ENCODE results near the gene SEMA5A.

Gene SEMA5A

GRCh38 chr5:9314558-9314957 is 231.3 kb downstream of the SEMA5A start:
- no peak for DNase-seq

- no peak for DNase-seq
Observed at GRCh38 chr5:9313751-9314150, 232.1 kb downstream of the SEMA5A start.

GRCh38 chr5:9307150-9307549 is 238.7 kb downstream of the SEMA5A start:
- no peak for DNase-seq

GRCh38 chr5:9302218-9302617 is 243.7 kb downstream of the SEMA5A start:
- no peak for DNase-seq

- no peak for DNase-seq
Observed at GRCh38 chr5:9301200-9301599, 244.7 kb downstream of the SEMA5A start.

GRCh38 chr5:9297134-9297533 is 248.7 kb downstream of the SEMA5A start:
- no peak for DNase-seq

GRCh38 chr5:9295466-9295801 is 250.4 kb downstream of the SEMA5A start:
- DNase-seq: no peak

GRCh38 chr5:9294793-9295465 is 250.9 kb downstream of the SEMA5A start:
- no peak for DNase-seq

GRCh38 chr5:9288234-9288633 is 257.6 kb downstream of the SEMA5A start:
- no peak for DNase-seq

GRCh38 chr5:9284781-9285307 is 261.0 kb downstream of the SEMA5A start:
- no peak for DNase-seq

- DNase-seq: no peak
Observed at GRCh38 chr5:9284272-9284671, 261.6 kb downstream of the SEMA5A start.

- no peak for DNase-seq
Observed at GRCh38 chr5:9283473-9283872, 262.4 kb downstream of the SEMA5A start.

GRCh38 chr5:9283021-9283420 is 262.9 kb downstream of the SEMA5A start:
- no peak for DNase-seq

GRCh38 chr5:9282211-9282610 is 263.7 kb downstream of the SEMA5A start:
- DNase-seq: no peak

- DNase-seq: no peak
Observed at GRCh38 chr5:9279774-9280173, 266.1 kb downstream of the SEMA5A start.

- no peak for DNase-seq
Observed at GRCh38 chr5:9278921-9279603, 266.8 kb downstream of the SEMA5A start.

- no peak for DNase-seq
Observed at GRCh38 chr5:9269014-9269413, 276.9 kb downstream of the SEMA5A start.

GRCh38 chr5:9268226-9268625 is 277.6 kb downstream of the SEMA5A start:
- no peak for DNase-seq

- no peak for DNase-seq
Observed at GRCh38 chr5:9265441-9266287, 280.2 kb downstream of the SEMA5A start.

GRCh38 chr5:9264301-9264700 is 281.6 kb downstream of the SEMA5A start:
- no peak for DNase-seq

GRCh38 chr5:9263656-9264055 is 282.2 kb downstream of the SEMA5A start:
- DNase-seq: no peak

GRCh38 chr5:9251379-9251980 is 294.4 kb downstream of the SEMA5A start:
- no peak for DNase-seq

GRCh38 chr5:9249231-9249630 is 296.6 kb downstream of the SEMA5A start:
- DNase-seq: no peak

Measured in activated effector memory CD4-positive, alpha-beta T cell treated with Interleukin-2 at 50 U/mL for 16 hours (primary cell).